Islet precursor cell (in vitro differentiated cells): ENCODE results near the gene DRC1.
"Not testable (repeated sequence)": the region's sequence is repeated elsewhere in the genome, so short reads cannot be mapped to it uniquely, and the experiment has no call there.

Experiments used
- DNase-seq: peaks from one replicate; pipeline ENCODE4 v3.0.0-alpha.2; 2018

DRC1 gene

GRCh38 chr2:26401739-26402541, at the start of gene DRC1:
Gene DRC1 (plus strand): TSS chr2:26401920. CDS start chr2:26401990, 70 bp downstream.
- DNase-seq: peak; percentile 95

- DNase-seq: no peak
Observed at GRCh38 chr2:26352892-26353291, 48.8 kb upstream of the DRC1 start.

GRCh38 chr2:26354469-26354868, 47.3 kb upstream of the DRC1 start:
- DNase-seq: not testable (repeated sequence)

GRCh38 chr2:26355038-26355995, 46.4 kb upstream of the DRC1 start:
- peak; percentile 57 for DNase-seq

GRCh38 chr2:26356111-26356510, 45.6 kb upstream of the DRC1 start:
- no peak for DNase-seq

- no peak for DNase-seq
Observed at GRCh38 chr2:26356771-26357170, 44.9 kb upstream of the DRC1 start.

- no peak for DNase-seq
Observed at GRCh38 chr2:26359886-26360473, 41.7 kb upstream of the DRC1 start.

GRCh38 chr2:26363323-26363722, 38.4 kb upstream of the DRC1 start:
- no peak for DNase-seq

- no peak for DNase-seq
Observed at GRCh38 chr2:26363958-26364357, 37.8 kb upstream of the DRC1 start.

- DNase-seq: no peak
Observed at GRCh38 chr2:26364669-26365068, 37.1 kb upstream of the DRC1 start.

GRCh38 chr2:26366957-26367356, 34.8 kb upstream of the DRC1 start:
- DNase-seq: no peak

- DNase-seq: not testable (repeated sequence)
Observed at GRCh38 chr2:26369664-26370063, 32.1 kb upstream of the DRC1 start.

GRCh38 chr2:26370909-26371308, 30.8 kb upstream of the DRC1 start:
- not testable (repeated sequence) for DNase-seq

GRCh38 chr2:26376799-26377198, 24.9 kb upstream of the DRC1 start:
- no peak for DNase-seq

- DNase-seq: no peak
Observed at GRCh38 chr2:26380281-26380680, 21.4 kb upstream of the DRC1 start.

- no peak for DNase-seq
Observed at GRCh38 chr2:26382564-26382963, 19.2 kb upstream of the DRC1 start.

- DNase-seq: peak; percentile 89
Observed at GRCh38 chr2:26384183-26384582, 17.5 kb upstream of the DRC1 start.

- no peak for DNase-seq
Observed at GRCh38 chr2:26384597-26384996, 17.1 kb upstream of the DRC1 start.

GRCh38 chr2:26387189-26387588, 14.5 kb upstream of the DRC1 start:
- no peak for DNase-seq

- DNase-seq: no peak
Observed at GRCh38 chr2:26394694-26395093, 7.0 kb upstream of the DRC1 start.

- DNase-seq: no peak
Observed at GRCh38 chr2:26395394-26395793, 6.3 kb upstream of the DRC1 start.

GRCh38 chr2:26396734-26397298, 4.9 kb upstream of the DRC1 start:
- no peak for DNase-seq

- DNase-seq: no peak
Observed at GRCh38 chr2:26399771-26400376, 1.8 kb upstream of the DRC1 start.
